GM21737 (cell line): ENCODE data around the gene ZFR.
"Not testable (repeated sequence)": the region's sequence is repeated elsewhere in the genome, so short reads cannot be mapped to it uniquely, and the experiment has no call there.

Experiments used
- ATAC-seq: cut with Tn5 transposase; IDR thresholded peaks from one replicate; pipeline ENCODE4 v1.9.1; 2021; ENCODE audit warnings: mild to moderate bottlenecking, moderate library complexity; ENCODE audit not compliant: unreplicated experiment

The ZFR gene

GRCh38 chr5:32452316-32452715 is 7.8 kb upstream of the ZFR start:
- not testable (repeated sequence) for ATAC-seq

DNA sequence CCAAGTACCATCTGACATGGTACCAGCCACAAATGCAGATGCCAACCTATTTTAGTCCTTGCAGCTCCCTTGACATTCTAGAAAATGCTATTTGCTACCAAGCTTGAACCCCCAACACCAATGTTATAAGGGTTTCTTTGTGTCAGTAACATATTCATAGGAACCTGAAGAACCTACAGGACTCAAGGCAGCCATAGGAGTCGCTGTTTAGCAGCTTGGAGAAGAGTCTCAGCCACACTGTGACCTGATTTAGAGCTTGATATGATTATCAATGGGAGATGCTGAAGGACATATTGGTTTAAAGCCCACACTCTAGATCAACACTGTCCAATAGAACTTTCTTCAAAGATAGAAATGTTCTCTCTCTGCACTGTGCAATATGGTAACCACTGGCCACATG is 6.4 kb upstream of the ZFR start:
- ATAC-seq, result no peak

- ATAC-seq, result no peak
Measured at GRCh38 chr5:32449262-32449661, 4.7 kb upstream of the ZFR start.

- no peak for ATAC-seq
Measured at GRCh38 chr5:32446630-32447029, 2.1 kb upstream of the ZFR start.

- ATAC-seq, result no peak
Measured at GRCh38 chr5:32445831-32446614, 1.5 kb upstream of the ZFR start.

DNA sequence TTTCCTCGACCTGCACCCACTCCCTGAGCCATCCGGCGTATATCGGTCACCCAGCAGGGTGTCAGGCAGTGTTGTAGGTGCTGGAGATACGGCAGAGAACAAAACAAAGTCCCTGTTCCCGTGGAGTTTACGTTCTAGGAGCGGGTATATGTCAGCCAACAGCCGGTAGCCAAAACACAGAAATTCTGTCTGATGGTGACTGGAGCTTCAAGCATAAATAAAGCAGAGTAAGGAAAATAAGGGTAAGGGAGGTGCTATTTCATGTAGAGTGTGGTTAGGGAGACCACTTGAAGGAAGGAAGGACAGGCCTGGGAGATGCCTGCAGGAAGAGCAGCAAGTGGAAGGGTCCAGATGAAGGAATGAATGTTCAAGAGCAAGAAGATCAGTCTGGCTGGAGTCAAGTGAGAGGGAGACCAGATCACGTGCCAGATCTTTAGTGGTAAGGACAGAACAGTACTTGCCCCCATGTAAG is 783 bp upstream of the ZFR start:
- ATAC-seq, result no peak

DNA sequence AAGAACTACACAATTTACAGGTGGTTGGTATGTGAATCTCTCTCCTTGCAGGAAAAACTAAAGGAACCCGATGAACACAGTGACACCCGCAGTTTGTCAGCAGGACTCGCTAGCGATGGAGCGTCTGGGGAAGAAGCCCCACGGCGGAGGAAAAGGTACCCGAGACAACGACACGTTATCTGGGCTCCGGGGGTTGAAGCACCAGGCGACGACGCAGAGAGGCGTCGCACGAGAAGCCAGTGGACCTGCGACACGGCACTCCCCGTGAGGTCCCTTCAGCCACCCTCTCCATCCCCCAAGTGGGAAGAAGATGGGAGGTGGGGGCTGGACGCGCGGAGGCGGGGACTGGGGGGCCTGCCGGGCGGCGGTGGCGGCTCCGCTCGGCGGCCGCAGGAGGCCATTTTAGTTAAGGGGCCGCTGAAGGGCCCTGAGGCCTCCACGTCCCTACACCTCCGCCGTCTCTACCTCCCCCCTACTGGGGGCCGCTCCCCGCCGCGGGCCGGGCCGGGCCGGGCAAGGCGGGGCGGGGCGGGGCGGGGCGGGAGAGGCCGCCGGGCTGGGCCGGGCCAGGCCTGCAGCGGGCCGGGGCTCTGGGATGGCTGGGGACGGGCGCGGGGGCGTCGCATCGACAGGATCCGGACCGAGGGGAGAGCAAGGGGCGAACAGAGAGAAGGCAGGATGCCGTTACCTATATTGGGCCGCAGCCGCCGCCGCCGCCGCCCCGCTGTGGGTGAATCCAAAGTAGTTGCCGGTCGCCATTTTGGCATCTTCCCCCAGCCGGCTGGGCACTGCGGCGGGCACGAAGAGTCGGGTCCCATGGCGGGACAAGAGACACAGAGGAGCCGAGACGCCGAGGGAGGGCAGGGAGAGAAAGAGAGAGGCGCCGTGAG is 754 bp downstream of the ZFR start:
- peak; percentile 34 for ATAC-seq

DNA sequence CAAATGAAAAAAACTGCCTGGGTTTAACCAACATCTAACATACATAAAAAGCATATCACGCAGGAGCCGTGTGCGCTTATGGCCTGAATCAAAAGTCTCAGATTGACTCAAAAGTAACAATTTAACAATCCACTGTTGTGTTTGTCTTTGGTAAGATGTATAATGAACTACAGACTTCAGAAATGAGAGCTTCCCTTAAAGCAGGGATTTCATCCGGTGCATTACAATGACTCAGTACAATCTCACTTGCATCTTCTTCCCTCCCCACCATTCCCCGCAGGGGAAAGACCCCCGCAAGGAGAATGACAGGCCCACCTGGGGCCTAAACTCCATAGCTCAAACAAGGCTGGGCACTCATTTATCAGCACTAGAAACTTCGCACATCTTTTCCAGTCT is 1.4 kb downstream of the ZFR start:
- ATAC-seq, result peak; percentile 44

DNA sequence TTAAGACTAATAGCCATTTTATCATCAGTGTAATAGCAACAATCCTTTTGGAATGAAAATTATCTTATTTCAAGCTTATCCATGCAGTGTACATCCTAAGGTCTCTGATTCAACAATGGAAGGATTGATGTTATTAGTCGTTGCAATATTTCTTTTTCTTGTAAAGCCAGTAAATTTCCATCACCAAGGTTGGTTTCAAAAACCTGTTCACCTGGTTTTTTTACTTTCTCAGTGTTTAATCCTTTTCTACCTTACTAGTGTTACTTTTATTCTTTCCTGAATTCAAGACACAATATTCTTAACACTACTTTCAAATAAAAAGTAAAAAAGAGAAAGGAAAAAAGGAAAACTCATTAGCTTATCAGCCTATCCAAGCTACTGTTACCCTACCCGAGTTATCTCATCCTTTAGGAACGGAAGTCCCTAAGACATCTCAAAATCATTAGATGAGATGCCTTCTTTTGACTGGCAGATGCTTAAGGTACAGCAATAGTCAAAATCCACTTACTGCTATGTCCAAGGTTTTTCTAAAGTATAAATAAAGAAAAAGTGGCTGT is 5.4 kb downstream of the ZFR start:
- no peak for ATAC-seq

DNA sequence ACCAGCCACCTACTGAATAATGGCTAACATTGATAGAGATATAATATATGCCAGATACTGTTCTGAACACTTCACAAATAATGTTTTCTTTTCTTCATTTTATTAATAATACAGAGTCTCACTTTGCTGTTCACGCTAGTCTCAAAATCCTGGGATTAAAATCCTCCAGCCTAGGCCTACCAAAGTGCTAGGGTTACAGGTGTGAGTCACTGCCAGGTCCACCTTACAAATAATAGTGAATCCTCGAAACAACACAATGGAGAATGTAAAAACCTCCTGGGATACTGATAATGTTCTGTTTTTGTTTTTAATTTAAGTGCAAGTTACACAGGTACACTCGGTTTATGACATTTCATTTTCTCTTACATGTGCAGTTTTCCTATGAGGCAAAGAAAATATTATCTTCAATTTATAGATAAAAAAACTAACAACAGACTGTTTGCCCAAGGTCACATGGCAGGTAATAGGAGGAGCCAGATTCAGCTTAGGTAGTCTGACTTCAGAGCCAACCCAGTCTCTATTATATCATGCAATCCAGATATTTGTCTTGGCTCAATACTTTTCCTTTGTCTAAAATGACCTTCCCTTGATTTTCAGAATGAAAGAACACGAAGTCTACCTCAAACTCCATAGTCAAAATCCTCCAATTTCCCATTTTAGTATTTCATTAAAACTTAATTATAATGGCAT is 7.8 kb downstream of the ZFR start:
- ATAC-seq, result no peak

DNA sequence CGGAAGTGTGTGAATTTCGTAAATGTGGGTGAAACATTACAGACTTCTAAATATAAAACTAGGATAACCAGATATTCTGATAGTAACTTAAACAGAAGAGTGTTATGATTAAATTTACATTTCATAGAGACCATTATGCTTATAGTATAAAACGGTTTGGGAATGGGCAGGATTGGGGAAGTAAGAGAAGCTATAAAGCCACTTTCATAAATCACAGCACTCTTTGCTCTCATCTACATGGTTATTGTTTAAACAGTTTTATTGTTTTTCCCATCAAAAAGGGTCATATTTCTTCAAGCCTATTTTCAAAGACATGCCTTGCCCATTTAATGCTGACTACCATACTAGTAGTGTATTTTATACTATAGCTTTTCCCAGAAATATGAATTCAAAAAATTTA is 9.2 kb downstream of the ZFR start:
- ATAC-seq, result no peak

GRCh38 chr5:32434221-32434620 is 10.3 kb downstream of the ZFR start:
- ATAC-seq, result no peak

- no peak for ATAC-seq
Measured at GRCh38 chr5:32432633-32433032, 11.9 kb downstream of the ZFR start.

GRCh38 chr5:32430825-32431224 is 13.7 kb downstream of the ZFR start:
- not testable (repeated sequence) for ATAC-seq

DNA sequence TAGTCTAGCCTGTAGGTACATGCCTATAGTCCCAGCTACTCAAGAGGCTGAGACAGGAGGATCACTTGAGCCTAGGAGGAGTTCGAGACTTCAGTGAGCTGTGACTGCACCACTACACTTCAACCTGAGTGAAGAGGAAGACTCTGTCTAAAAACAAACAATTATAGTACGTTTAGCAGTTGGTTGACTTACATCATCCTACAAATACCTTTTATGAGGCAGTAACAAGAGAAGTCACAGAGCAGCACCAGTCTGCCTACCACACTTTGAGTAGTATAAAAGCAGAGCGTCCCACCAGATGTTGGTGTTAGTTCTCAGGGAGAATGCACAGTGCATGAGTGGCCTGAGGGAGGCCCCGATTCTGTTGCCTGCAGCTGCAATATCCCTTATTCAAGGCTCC is 16.1 kb downstream of the ZFR start:
- no peak for ATAC-seq

- ATAC-seq, result no peak
Measured at GRCh38 chr5:32426440-32427151, 17.9 kb downstream of the ZFR start.

- ATAC-seq, result no peak
Measured at GRCh38 chr5:32422697-32423096, 21.8 kb downstream of the ZFR start.

- ATAC-seq, result no peak
Measured at GRCh38 chr5:32421075-32421474, 23.5 kb downstream of the ZFR start.

- ATAC-seq, result no peak
Measured at GRCh38 chr5:32420506-32420905, 24.0 kb downstream of the ZFR start.

GRCh38 chr5:32419791-32420190 is 24.7 kb downstream of the ZFR start:
- no peak for ATAC-seq
